HG03575 (cell line): Measurements from ENCODE around the gene WASHC2C.
"Not testable (repeated sequence)": the region's sequence is repeated elsewhere in the genome, so short reads cannot be mapped to it uniquely, and the experiment has no call there.

Experiments
- ATAC-seq: cut with Tn5 transposase; IDR thresholded peaks from one replicate; pipeline ENCODE4 v1.9.1; 2021; ENCODE audit not compliant: unreplicated experiment, insufficient number of reproducible peaks, low FRiP score; ENCODE audit errors: extremely low read depth

The WASHC2C gene

GRCh38 chr10:45820107-45820830 is 93.2 kb downstream of the WASHC2C start:
- not testable (repeated sequence) for ATAC-seq

GRCh38 chr10:45822918-45823317 is 95.9 kb downstream of the WASHC2C start:
- not testable (repeated sequence) for ATAC-seq
